ENCODE data around the gene SYT2.
A peak's percentile ranks its signal among the peaks of the same experiment; 100 is the strongest.
"Not testable (repeated sequence)": the region's sequence is repeated elsewhere in the genome, so short reads cannot be mapped to it uniquely, and the experiment has no call there.

The SYT2 gene

DNA sequence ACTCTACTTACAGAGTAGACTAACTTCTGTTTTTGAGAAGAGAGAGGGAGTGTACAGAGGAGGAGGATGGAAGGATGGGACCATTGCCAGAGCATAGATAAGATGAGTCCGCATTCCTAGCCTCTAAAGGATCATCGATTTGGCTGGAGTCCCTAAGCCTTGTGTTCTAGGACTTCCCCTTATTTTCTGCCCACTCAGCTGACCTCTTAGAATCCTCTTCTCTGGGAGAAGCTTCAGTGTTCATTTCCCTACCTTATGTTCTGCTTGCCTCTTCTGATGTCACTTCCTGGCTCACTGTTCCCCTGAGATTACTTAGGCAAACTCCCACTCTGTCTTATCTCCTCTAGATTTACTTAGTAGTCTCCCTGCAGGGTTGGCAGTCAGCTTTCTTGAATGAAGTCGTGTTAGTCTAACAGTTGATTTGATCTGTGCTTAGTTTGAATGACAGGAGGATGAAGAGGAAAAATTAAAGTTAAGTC lies 156.7 kb downstream of the SYT2 start:
- no peaks in the 10 kb centered on the region for H3K9me3 ChIP-seq (ENCODE audit: insufficient read depth, low read length, severe bottlenecking)
- no peak overlapping the region; the same call in 1 of the 2 replicates for H3K27ac ChIP-seq (ENCODE audit: low read length)
- H2AFZ ChIP-seq (ENCODE audit: low read depth, low read length), result no peak overlapping the region
- peaks cover 11% of the 10 kb centered on the region for H3K4me1 ChIP-seq (ENCODE audit: insufficient read depth, low read length)
- no peak overlapping the region for H3K4me2 ChIP-seq (ENCODE audit: insufficient read depth, low read length)
- no peaks in the 10 kb centered on the region for H3K79me2 ChIP-seq (ENCODE audit: insufficient read depth, low read length)
- no peaks in the 10 kb centered on the region for H3K27me3 ChIP-seq (ENCODE audit: insufficient read depth, low read length, poor library complexity)
- DNase-seq (no peak), ATAC-seq (ENCODE audit: insufficient read depth, low read depth) (peak; percentile 85)
- no peaks in the 10 kb centered on the region for H4K20me1 ChIP-seq (ENCODE audit: insufficient read depth, low read length)
- no peak overlapping the region for H3K9ac ChIP-seq (ENCODE audit: low read depth, low read length)
- no peak for TF ChIP-seq EZH2 (IDR thresholded peaks at IDR 0.05; ENCODE audit: borderline replicate concordance, low read depth, low read length, severe bottlenecking)
- TF ChIP-seq, protein P1, sequence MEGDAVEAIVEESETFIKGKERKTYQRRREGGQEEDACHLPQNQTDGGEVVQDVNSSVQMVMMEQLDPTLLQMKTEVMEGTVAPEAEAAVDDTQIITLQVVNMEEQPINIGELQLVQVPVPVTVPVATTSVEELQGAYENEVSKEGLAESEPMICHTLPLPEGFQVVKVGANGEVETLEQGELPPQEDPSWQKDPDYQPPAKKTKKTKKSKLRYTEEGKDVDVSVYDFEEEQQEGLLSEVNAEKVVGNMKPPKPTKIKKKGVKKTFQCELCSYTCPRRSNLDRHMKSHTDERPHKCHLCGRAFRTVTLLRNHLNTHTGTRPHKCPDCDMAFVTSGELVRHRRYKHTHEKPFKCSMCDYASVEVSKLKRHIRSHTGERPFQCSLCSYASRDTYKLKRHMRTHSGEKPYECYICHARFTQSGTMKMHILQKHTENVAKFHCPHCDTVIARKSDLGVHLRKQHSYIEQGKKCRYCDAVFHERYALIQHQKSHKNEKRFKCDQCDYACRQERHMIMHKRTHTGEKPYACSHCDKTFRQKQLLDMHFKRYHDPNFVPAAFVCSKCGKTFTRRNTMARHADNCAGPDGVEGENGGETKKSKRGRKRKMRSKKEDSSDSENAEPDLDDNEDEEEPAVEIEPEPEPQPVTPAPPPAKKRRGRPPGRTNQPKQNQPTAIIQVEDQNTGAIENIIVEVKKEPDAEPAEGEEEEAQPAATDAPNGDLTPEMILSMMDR (IDR thresholded peaks at IDR 0.05; ENCODE audit: borderline replicate concordance, extremely low read depth, low read length, poor library complexity, severe bottlenecking), result no peak
- H3K36me3 ChIP-seq (ENCODE audit: insufficient read depth, low read length), result no peaks in the 10 kb centered on the region
- no peak overlapping the region for H3K4me3 ChIP-seq (ENCODE audit: low read depth in 1 of 2, low read length in 2 of 2)

DNA sequence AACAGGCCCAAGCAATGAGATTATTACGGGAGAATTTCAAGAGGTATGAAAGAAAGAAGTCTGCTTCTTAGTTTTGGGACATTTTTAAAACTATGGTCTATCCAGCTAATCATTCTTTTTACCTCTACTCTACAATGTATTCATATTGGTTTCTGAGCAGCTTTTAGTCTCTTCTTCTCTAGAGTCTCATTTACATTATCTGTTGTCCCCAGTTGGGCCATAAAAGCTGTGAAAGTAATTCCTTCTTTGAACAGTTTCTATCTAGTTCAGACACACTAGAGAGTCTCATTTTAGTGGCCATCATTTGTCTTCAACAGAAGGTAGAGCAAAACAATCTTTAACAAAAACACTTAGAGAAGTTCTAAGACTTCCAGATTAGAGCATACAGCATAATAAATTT lies 157.2 kb downstream of the SYT2 start:
- not testable (repeated sequence) for H3K27ac ChIP-seq (ENCODE audit: low read length); H3K4me2 ChIP-seq (ENCODE audit: insufficient read depth, low read length); H3K9ac ChIP-seq (ENCODE audit: low read depth, low read length); ATAC-seq (ENCODE audit: insufficient read depth, low read depth); H3K27me3 ChIP-seq (ENCODE audit: insufficient read depth, low read length, poor library complexity); H3K36me3 ChIP-seq (ENCODE audit: insufficient read depth, low read length); DNase-seq; H2AFZ ChIP-seq (ENCODE audit: low read depth, low read length); H3K9me3 ChIP-seq (ENCODE audit: insufficient read depth, low read length, severe bottlenecking); H3K4me3 ChIP-seq (ENCODE audit: low read depth in 1 of 2, low read length in 2 of 2); H4K20me1 ChIP-seq (ENCODE audit: insufficient read depth, low read length); H3K79me2 ChIP-seq (ENCODE audit: insufficient read depth, low read length)
- peaks cover 11% of the 10 kb centered on the region for H3K4me1 ChIP-seq (ENCODE audit: insufficient read depth, low read length)

DNA sequence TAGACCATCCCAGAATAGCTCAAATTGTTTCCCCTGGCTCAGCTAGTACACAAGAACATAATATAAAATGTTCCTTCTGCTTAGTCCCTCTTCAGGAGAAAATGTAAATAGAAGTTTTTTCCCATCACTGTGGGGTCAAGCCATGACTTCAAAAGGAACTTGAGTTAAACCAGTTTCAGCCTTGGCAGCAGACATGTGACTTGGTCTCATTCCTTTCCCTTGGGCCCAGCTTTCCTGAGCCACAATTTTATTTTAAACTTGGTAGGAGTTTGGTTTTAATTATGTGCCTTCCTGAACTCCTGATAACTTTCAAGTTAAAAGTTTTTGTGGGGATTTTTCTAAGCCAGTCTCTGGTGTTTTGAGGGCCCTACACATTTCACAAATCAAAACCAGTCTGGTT lies 157.6 kb downstream of the SYT2 start:
- H3K4me1 ChIP-seq (ENCODE audit: insufficient read depth, low read length), result peaks cover 11% of the 10 kb centered on the region
- not testable (repeated sequence) for H4K20me1 ChIP-seq (ENCODE audit: insufficient read depth, low read length); DNase-seq; H2AFZ ChIP-seq (ENCODE audit: low read depth, low read length); H3K79me2 ChIP-seq (ENCODE audit: insufficient read depth, low read length); H3K27ac ChIP-seq (ENCODE audit: low read length); H3K27me3 ChIP-seq (ENCODE audit: insufficient read depth, low read length, poor library complexity); ATAC-seq (ENCODE audit: insufficient read depth, low read depth); H3K36me3 ChIP-seq (ENCODE audit: insufficient read depth, low read length); H3K4me2 ChIP-seq (ENCODE audit: insufficient read depth, low read length); H3K9me3 ChIP-seq (ENCODE audit: insufficient read depth, low read length, severe bottlenecking); H3K9ac ChIP-seq (ENCODE audit: low read depth, low read length); H3K4me3 ChIP-seq (ENCODE audit: low read depth in 1 of 2, low read length in 2 of 2)

DNA sequence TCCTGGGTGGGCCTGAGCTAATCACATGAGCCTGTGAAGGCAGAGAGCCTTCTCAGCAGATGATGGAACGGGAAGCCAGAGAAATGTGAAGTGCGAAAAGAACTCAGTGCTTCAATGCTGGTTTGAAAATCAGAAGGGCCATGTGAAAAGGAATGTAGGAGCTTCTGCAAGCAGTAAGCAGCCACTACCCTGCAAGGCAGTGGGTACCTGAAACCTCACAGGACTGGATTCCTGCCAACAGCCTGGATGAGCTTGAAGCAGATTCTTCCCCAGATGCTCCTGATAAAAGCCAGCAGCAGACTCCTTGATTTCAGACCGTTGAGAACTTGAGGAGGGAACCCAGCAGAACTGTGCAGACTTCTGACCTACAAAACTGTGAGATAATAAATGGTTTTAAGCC lies 158.6 kb downstream of the SYT2 start:
- no peak overlapping the region for H3K27ac ChIP-seq (ENCODE audit: low read length)
- no peak overlapping the region for H2AFZ ChIP-seq (ENCODE audit: low read depth, low read length)
- H3K4me2 ChIP-seq (ENCODE audit: insufficient read depth, low read length), result no peak overlapping the region
- H3K9ac ChIP-seq (ENCODE audit: low read depth, low read length), result no peak overlapping the region
- H3K79me2 ChIP-seq (ENCODE audit: insufficient read depth, low read length), result no peaks in the 10 kb centered on the region
- TF ChIP-seq EZH2 (IDR thresholded peaks at IDR 0.05; ENCODE audit: borderline replicate concordance, low read depth, low read length, severe bottlenecking), result no peak
- peak; percentile 9 for DNase-seq
- no peak overlapping the region for H3K4me3 ChIP-seq (ENCODE audit: low read depth in 1 of 2, low read length in 2 of 2)
- ATAC-seq (ENCODE audit: insufficient read depth, low read depth), result no peak
- H3K36me3 ChIP-seq (ENCODE audit: insufficient read depth, low read length), result no peaks in the 10 kb centered on the region
- H4K20me1 ChIP-seq (ENCODE audit: insufficient read depth, low read length), result no peaks in the 10 kb centered on the region
- H3K27me3 ChIP-seq (ENCODE audit: insufficient read depth, low read length, poor library complexity), result no peaks in the 10 kb centered on the region
- no peaks in the 10 kb centered on the region for H3K9me3 ChIP-seq (ENCODE audit: insufficient read depth, low read length, severe bottlenecking)
- H3K4me1 ChIP-seq (ENCODE audit: insufficient read depth, low read length), result peaks cover 11% of the 10 kb centered on the region

DNA sequence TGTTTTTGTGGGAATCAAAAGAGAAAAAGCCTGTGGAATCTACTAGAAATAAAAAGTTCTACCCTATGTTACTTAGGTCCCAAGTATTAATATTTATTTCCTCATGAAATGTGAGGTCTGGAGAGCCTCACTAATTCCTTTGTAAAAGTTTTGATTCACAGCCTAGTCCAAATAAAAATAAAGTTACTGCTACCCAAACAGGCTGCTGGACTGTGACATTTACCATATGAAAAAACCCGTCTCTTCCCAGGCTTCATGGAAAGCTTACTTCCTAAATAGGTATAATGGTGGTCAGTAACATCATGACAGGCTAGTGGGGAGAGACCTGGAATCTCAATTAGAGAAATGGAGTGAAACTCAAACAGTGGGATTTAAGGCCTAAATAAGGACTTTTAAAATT lies 160.2 kb downstream of the SYT2 start:
- not testable (repeated sequence) for ATAC-seq (ENCODE audit: insufficient read depth, low read depth); H2AFZ ChIP-seq (ENCODE audit: low read depth, low read length)
- H3K4me1 ChIP-seq (ENCODE audit: insufficient read depth, low read length), result peaks cover 14% of the 10 kb centered on the region

More for the DNA sequence above, 160.2 kb downstream of the SYT2 start:
- H3K79me2 ChIP-seq (ENCODE audit: insufficient read depth, low read length); H3K4me2 ChIP-seq (ENCODE audit: insufficient read depth, low read length); H3K27me3 ChIP-seq (ENCODE audit: insufficient read depth, low read length, poor library complexity); H3K36me3 ChIP-seq (ENCODE audit: insufficient read depth, low read length); DNase-seq; H3K27ac ChIP-seq (ENCODE audit: low read length); H4K20me1 ChIP-seq (ENCODE audit: insufficient read depth, low read length); H3K4me3 ChIP-seq (ENCODE audit: low read depth in 1 of 2, low read length in 2 of 2); H3K9me3 ChIP-seq (ENCODE audit: insufficient read depth, low read length, severe bottlenecking); H3K9ac ChIP-seq (ENCODE audit: low read depth, low read length): not testable (repeated sequence)

Data from DND-41 (cell line).